IMR-90 (cell line): ENCODE results near the gene CD99L2. TPM values are rescaled to one million over a fixed set of nuclear protein-coding genes. Genes with fewer than 3 reads are reported as not detected.

Source experiments
- ATAC-seq: fragments of 200-7000 bp; cut with Tn5 transposase; 2 replicates; pipeline ENCODE4 v1.9.1; 2020; ENCODE audit warnings: low read depth, mild to moderate bottlenecking, moderate library complexity
- BruUV-seq: library from RNA; stranded (reverse); fragments of 400-500 nt; replicated peaks from 2 replicates; lab custom pipeline; 2021; lab: Mats Ljungman, UMichigan
- CTCF ChIA-PET: fragments of 300-600 bp; formaldehyde crosslinking; extraction: SDS; loops from one replicate; lab custom pipeline; 2021; ENCODE audit warnings: antibody characterized with exemption; lab: Yijun Ruan, JAX
- POLR2A ChIA-PET: fragments of 300-600 bp; sonication (Branson Sonifier 250); formaldehyde crosslinking; loops from one replicate; lab custom pipeline; 2022; ENCODE audit warnings: antibody characterized with exemption; ENCODE audit not compliant: unreplicated experiment; lab: Charles Lee
- DNase-seq: peaks from one replicate; pipeline ENCODE4 v3.0.0; 2013
- H2AFZ ChIP-seq: replicated peaks from 2 replicates; pipeline ENCODE3; 2013; ENCODE audit warnings: low read length, mild to moderate bottlenecking; ENCODE audit not compliant: poor library complexity
- H2AK5ac ChIP-seq: 2 replicates; pipeline ENCODE4 v1.6.1; 2013; ENCODE audit warnings: low read depth, low read length, inconsistent platforms
- H2AK9ac ChIP-seq: replicated peaks from 2 replicates; pipeline ENCODE3; 2013; ENCODE audit warnings: mild to moderate bottlenecking, low read depth, low read length, moderate library complexity; ENCODE audit not compliant: poor library complexity
- H2BK120ac ChIP-seq: 2 replicates; pipeline ENCODE4 v1.6.1; 2013; ENCODE audit warnings: low read depth, low read length, inconsistent platforms
- H2BK15ac ChIP-seq: 3 replicates; pipeline ENCODE4 v1.6.1; 2013; ENCODE audit warnings: low read depth, low read length, inconsistent platforms
- H2BK20ac ChIP-seq: 2 replicates; pipeline ENCODE4 v1.6.1; 2013; ENCODE audit warnings: low read depth, mild to moderate bottlenecking, inconsistent platforms, low read length, moderate library complexity
- H2BK5ac ChIP-seq: 2 replicates; pipeline ENCODE4 v1.6.1; 2013; ENCODE audit warnings: mild to moderate bottlenecking, low read depth, low read length, inconsistent platforms; ENCODE audit not compliant: poor library complexity, severe bottlenecking
- H3K14ac ChIP-seq: replicated peaks from 2 replicates; pipeline ENCODE4 v1.6.1; 2013; ENCODE audit warnings: low read depth, low read length, inconsistent platforms
- H3K18ac ChIP-seq: 2 replicates; pipeline ENCODE4 v1.6.1; 2013; ENCODE audit warnings: low read depth, low read length, control low read depth
- H3K23ac ChIP-seq: 2 replicates; pipeline ENCODE4 v1.6.1; 2013; ENCODE audit warnings: low read depth, low read length, inconsistent platforms
- H3K27ac ChIP-seq: 2 replicates; pipeline ENCODE4 v1.5.1; 2013; ENCODE audit warnings: mild to moderate bottlenecking, control low read depth, low read length; ENCODE audit not compliant: insufficient read depth
- H3K27me3 ChIP-seq: 2 replicates; pipeline ENCODE4 v1.6.1; 2013; ENCODE audit warnings: low read length; ENCODE audit not compliant: control insufficient read depth, insufficient read depth
- H3K36me3 ChIP-seq: 2 replicates; pipeline ENCODE4 v1.6.1; 2013; ENCODE audit warnings: low read length, mixed read lengths; ENCODE audit not compliant: control insufficient read depth, insufficient read depth
- H3K4ac ChIP-seq: 2 replicates; pipeline ENCODE4 v1.6.1; 2013; ENCODE audit warnings: low read depth, low read length, inconsistent platforms
- H3K4me1 ChIP-seq: 2 replicates; pipeline ENCODE4 v1.6.1; 2013; ENCODE audit warnings: low read length, mixed read lengths; ENCODE audit not compliant: control insufficient read depth, insufficient read depth
- H3K4me2 ChIP-seq: 2 replicates; pipeline ENCODE4 v1.6.1; 2013; ENCODE audit warnings: low read depth, mild to moderate bottlenecking, control low read depth, low read length, moderate library complexity
- H3K4me3 ChIP-seq: 2 replicates; pipeline ENCODE4 v1.5.1; 2013; ENCODE audit warnings: low read depth, mild to moderate bottlenecking, control low read depth, low read length, moderate library complexity; ENCODE audit not compliant: insufficient read depth
- H3K56ac ChIP-seq: 2 replicates; pipeline ENCODE4 v1.6.1; 2013; ENCODE audit warnings: low read length, inconsistent platforms; ENCODE audit not compliant: insufficient read depth; ENCODE audit errors: extremely low read depth
- H3K79me1 ChIP-seq, 2 experiments: 2 replicates each; pipeline ENCODE4 v1.6.1; 2013; ENCODE audit warnings: low read length in 2 of 2, inconsistent platforms in 1 of 2, low read depth in 1 of 2
- H3K9ac ChIP-seq: 2 replicates; pipeline ENCODE4 v1.6.1; 2013; ENCODE audit warnings: low read depth, low read length, control low read depth
- H3K9me1 ChIP-seq: 2 replicates; pipeline ENCODE4 v1.6.1; 2013; ENCODE audit warnings: low read length, inconsistent platforms; ENCODE audit not compliant: insufficient read depth
- H3K9me3 ChIP-seq: 2 replicates; pipeline ENCODE4 v1.6.1; 2013; ENCODE audit warnings: low read length; ENCODE audit not compliant: control insufficient read depth, insufficient read depth
- H4K20me1 ChIP-seq: 2 replicates; pipeline ENCODE4 v1.6.1; 2013; ENCODE audit warnings: low read length, inconsistent platforms; ENCODE audit not compliant: insufficient read depth
- H4K5ac ChIP-seq: 2 replicates; pipeline ENCODE4 v1.6.1; 2013; ENCODE audit warnings: mild to moderate bottlenecking, low read depth, low read length, control low read depth
- H4K8ac ChIP-seq, 2 experiments: 2 replicates each; pipeline ENCODE4 v1.6.1; 2013; ENCODE audit warnings: low read depth in 2 of 2, low read length in 2 of 2, control low read depth in 1 of 2, inconsistent platforms in 1 of 2
- H4K91ac ChIP-seq: 2 replicates; pipeline ENCODE4 v1.6.1; 2013; ENCODE audit warnings: low read depth, low read length, inconsistent platforms; ENCODE audit not compliant: insufficient read depth
- BHLHE40 ChIP-seq: fragments of 150-350 bp; IDR thresholded peaks from 2 replicates; pipeline ENCODE4 v1.6.1; 2016; ENCODE audit warnings: mild to moderate bottlenecking, low read depth, low read length
- ELK1 ChIP-seq: fragments of 150-350 bp; IDR thresholded peaks from 2 replicates; pipeline ENCODE4 v1.6.1; 2016; ENCODE audit warnings: low read depth, mild to moderate bottlenecking, low read length, moderate library complexity, borderline replicate concordance
- FOS ChIP-seq: fragments of 150-350 bp; IDR thresholded peaks from 2 replicates; pipeline ENCODE4 v1.6.1; 2016; ENCODE audit warnings: low read depth, low read length
- MAFK ChIP-seq: IDR thresholded peaks from 2 replicates; pipeline ENCODE4 v1.6.1; 2012; ENCODE audit warnings: low read depth, low read length, improper control_type of control experiment
- MAZ ChIP-seq: IDR thresholded peaks from 2 replicates; pipeline ENCODE4 v1.6.1; 2012; ENCODE audit warnings: low read depth, mild to moderate bottlenecking, low read length, improper control_type of control experiment, moderate library complexity, borderline replicate concordance
- NFE2L2 ChIP-seq: fragments of 150-350 bp; IDR thresholded peaks from 2 replicates; pipeline ENCODE4 v1.6.1; 2016; ENCODE audit warnings: low read depth, mild to moderate bottlenecking, low read length
- RAD21 ChIP-seq: IDR thresholded peaks from 2 replicates; pipeline ENCODE4 v1.6.1; 2012; ENCODE audit warnings: low read length, improper control_type of control experiment
- RFX5 ChIP-seq: IDR thresholded peaks from 2 replicates; pipeline ENCODE4 v1.8.0; 2012; ENCODE audit warnings: low read depth, mild to moderate bottlenecking, low read length, moderate library complexity
- SMC3 ChIP-seq: fragments of 150-350 bp; IDR thresholded peaks from 2 replicates; pipeline ENCODE4 v1.6.1; 2016; ENCODE audit warnings: low read depth, mild to moderate bottlenecking, antibody characterized with exemption, low read length, moderate library complexity
- USF2 ChIP-seq: fragments of 150-350 bp; IDR thresholded peaks from 2 replicates; pipeline ENCODE4 v1.6.1; 2017; ENCODE audit warnings: mild to moderate bottlenecking, antibody characterized with exemption, low read length, low read depth
- WGBS, 2 experiments: methylation state at CpG; one replicate each; pipeline versions ENCODE4 v1.1.5 to v1.1.7; 2013; ENCODE audit warnings: missing lambda C conversion rate in 2 of 2; ENCODE audit not compliant: insufficient read length in 1 of 2; ENCODE audit errors: extremely low coverage in 2 of 2; 5-methylcytosine and 5-hydroxymethylcytosine counted together
- dilution Hi-C: fragments of 300-500 bp; cut with HindIII; formaldehyde crosslinking; loops from one replicate; pipeline ENCODE4 v1.14.3; 2018; ENCODE audit warnings: low sequenced_read_pairs; ENCODE audit not compliant: unreplicated experiment
- in situ Hi-C: fragments of 300-500 bp; cut with MboI; formaldehyde crosslinking; loops from 3 replicates; pipeline ENCODE4 v1.14.3; 2019; ENCODE audit warnings: low sequenced_read_pairs, inconsistent platforms, mixed read lengths
- intact Hi-C: fragments of 100-400 bp; cut with micrococcal nuclease; formaldehyde crosslinking; loops from 2 replicates; pipeline ENCODE4 v1.10.0; 2022
- polyA plus RNA-seq, 3 experiments: library from polyadenylated mRNA; depleted of rRNA; stranded (reverse); fragments of >200 nt; gene quantifications; 2 replicates each; pipeline ENCODE4 v1.2.3, GENCODE V29; 2012; ENCODE audit warnings: low replicate concordance in 1 of 3
- total RNA-seq: library from RNA; depleted of rRNA; stranded (reverse); fragments of >200 nt; gene quantifications from 2 replicates; pipeline ENCODE4 v1.2.3, GENCODE V29; 2012

CD99L2 gene
- total and polyA plus RNA-seq, 2 of the 4 experiments (the other 2 are of a cell fraction): 17.4 to 41.4 TPM

- Histone ChIP-seq H3K9me1 (no peaks in the 10 kb centered on the region), H2AFZ (no peak overlapping the region), H3K4me3 (no peak overlapping the region), H2AK9ac (no peak overlapping the region), H3K27ac (no peak overlapping the region), H3K4me1 (no peaks in the 10 kb centered on the region), H4K91ac (no peak overlapping the region), H3K9me3 (peaks cover 2% of the 10 kb centered on the region; the same call in 1 of the 2 replicates), H2BK15ac (no peak overlapping the region), H2BK5ac (no peak overlapping the region), H2AK5ac (no peak overlapping the region), H2BK20ac (no peak overlapping the region), H3K9ac (no peak overlapping the region), H4K8ac (no peak overlapping the region), H3K36me3 (no peaks in the 10 kb centered on the region), H3K23ac (no peak overlapping the region), H3K14ac (no peak overlapping the region), H2BK120ac (no peak overlapping the region), H4K5ac (no peak overlapping the region), H3K18ac (no peak overlapping the region), H3K79me1 (no peaks in the 10 kb centered on the region), H3K4me2 (no peak overlapping the region), H3K4ac (no peak overlapping the region), H3K56ac (no peak overlapping the region), H4K20me1 (no peaks in the 10 kb centered on the region), H3K27me3 (no peaks in the 10 kb centered on the region)
- in situ Hi-C loops: no loop called here
- peak; percentile 13 for DNase-seq
- intact Hi-C loops: no loop called here
- POLR2A ChIA-PET: no interaction called here
- dilution Hi-C loops: no loop called here
- no TSS peak for BruUV-seq
- WGBS, 2 experiments: no CpG with 5 or more reads among the region's 3 CpGs
- CTCF ChIA-PET: no interaction called here
- TF ChIP-seq MAFK (no peak), RFX5 (no peak), ELK1 (no peak), MAZ (no peak), NFE2L2 (no peak), RAD21 (no peak), SMC3 (no peak), BHLHE40 (no peak), FOS (no peak), USF2 (no peak)
- ATAC-seq: no peak; the same call in 1 of the 2 replicates
Measured at GRCh38 chrX:150856101-150856500, 42.4 kb downstream of the CD99L2 start.
